Measurements from ENCODE around the gene APELA.
"Not testable (repeated sequence)": the region's sequence is repeated elsewhere in the genome, so short reads cannot be mapped to it uniquely, and the experiment has no call there.

DNA sequence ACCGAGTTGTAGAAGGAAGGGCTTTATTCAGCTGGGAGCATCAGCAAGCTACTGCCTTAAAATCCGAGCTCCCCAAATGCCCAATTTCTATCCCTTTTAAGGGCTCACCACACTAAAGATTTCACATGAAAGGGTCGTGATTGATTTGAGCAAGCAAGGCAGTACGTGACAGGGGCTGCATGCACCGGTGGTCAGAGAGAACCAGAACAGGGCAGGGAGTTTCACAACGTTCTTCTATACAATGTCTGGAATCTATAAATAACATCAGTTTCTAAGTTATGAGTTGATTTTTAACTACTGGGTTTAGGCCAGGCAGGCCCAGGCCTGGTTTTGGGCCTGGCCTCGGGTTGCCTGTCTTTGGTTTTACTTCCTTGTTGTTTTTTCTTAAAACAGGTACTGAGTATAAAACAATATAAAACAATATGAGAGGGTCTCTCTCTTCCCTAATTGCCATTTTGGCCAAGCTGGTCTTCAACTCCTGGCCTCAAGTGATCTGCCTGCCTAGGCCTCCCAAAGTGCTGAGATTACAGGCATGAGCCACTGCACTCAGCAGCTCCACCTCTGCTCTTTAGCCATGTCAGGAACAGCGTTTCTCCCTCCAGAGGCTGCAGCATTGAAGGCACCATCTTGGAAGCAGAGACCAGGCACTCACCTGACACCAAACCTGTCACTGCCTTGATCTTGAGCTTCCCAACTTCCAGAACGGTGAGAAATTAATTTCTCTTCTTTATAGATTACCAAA lies 59.1 kb downstream of the APELA start:
- TF ChIP-seq, protein P1, sequence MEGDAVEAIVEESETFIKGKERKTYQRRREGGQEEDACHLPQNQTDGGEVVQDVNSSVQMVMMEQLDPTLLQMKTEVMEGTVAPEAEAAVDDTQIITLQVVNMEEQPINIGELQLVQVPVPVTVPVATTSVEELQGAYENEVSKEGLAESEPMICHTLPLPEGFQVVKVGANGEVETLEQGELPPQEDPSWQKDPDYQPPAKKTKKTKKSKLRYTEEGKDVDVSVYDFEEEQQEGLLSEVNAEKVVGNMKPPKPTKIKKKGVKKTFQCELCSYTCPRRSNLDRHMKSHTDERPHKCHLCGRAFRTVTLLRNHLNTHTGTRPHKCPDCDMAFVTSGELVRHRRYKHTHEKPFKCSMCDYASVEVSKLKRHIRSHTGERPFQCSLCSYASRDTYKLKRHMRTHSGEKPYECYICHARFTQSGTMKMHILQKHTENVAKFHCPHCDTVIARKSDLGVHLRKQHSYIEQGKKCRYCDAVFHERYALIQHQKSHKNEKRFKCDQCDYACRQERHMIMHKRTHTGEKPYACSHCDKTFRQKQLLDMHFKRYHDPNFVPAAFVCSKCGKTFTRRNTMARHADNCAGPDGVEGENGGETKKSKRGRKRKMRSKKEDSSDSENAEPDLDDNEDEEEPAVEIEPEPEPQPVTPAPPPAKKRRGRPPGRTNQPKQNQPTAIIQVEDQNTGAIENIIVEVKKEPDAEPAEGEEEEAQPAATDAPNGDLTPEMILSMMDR (IDR thresholded peaks at IDR 0.05) = not testable (repeated sequence)
- not testable (repeated sequence) for TF ChIP-seq POLR2A (IDR thresholded peaks at IDR 0.05)

Data from suprapubic skin (tissue), 3 donors.